Naive thymus-derived CD4-positive, alpha-beta T cell (primary cell): ENCODE measurements around the gene UCP3. TPM values are rescaled to one million over a fixed set of nuclear protein-coding genes. Genes with fewer than 3 reads are reported as not detected.

Source experiments
- ATAC-seq: fragments of 150-1000 bp; cut with Tn5 transposase; 2 replicates; pipeline ENCODE4 v1.10.0; 2021; ENCODE audit warnings: mild to moderate bottlenecking, moderate library complexity
- CTCF ChIA-PET: fragments of 350-600 bp; sonication (Branson Sonifier 250); formaldehyde crosslinking; loops from one replicate; lab custom pipeline; 2021; ENCODE audit warnings: antibody characterized with exemption; lab: Charles Lee
- POLR2A ChIA-PET: fragments of 350-600 bp; sonication (Branson Sonifier 250); formaldehyde crosslinking; loops from one replicate; lab custom pipeline; 2021; ENCODE audit warnings: antibody characterized with exemption, inconsistent platforms; lab: Charles Lee
- DNase-seq, 9 donors: peaks; one replicate each; pipeline versions ENCODE4 v3.0.0 to v3.0.0-alpha.2; 2020 to 2022; ENCODE audit warnings: mixed read lengths in 1 of 9
- H3K27ac ChIP-seq: one replicate; pipeline ENCODE4 v1.7.0; 2013; ENCODE audit warnings: mild to moderate bottlenecking, low read depth, low read length, moderate library complexity
- H3K27me3 ChIP-seq, 2 donors: one replicate each; pipeline ENCODE4 v1.7.0; 2013; ENCODE audit warnings: low read length in 2 of 2, mild to moderate bottlenecking in 2 of 2, moderate library complexity in 2 of 2; ENCODE audit not compliant: control insufficient read depth in 2 of 2, insufficient read depth in 2 of 2
- H3K36me3 ChIP-seq, 3 experiments: 1 replicate in 2 of 3; 2 replicates in 1 of 3; pipeline ENCODE4 v1.7.0; 2013; ENCODE audit warnings: low read length in 3 of 3, mild to moderate bottlenecking in 3 of 3, moderate library complexity in 1 of 3; ENCODE audit not compliant: insufficient read depth in 3 of 3, control insufficient read depth in 2 of 3
- H3K4me1 ChIP-seq, 2 donors: one replicate each; pipeline ENCODE4 v1.7.0; 2013; ENCODE audit warnings: low read length in 2 of 2, mild to moderate bottlenecking in 2 of 2, moderate library complexity in 1 of 2; ENCODE audit not compliant: control insufficient read depth in 2 of 2, insufficient read depth in 2 of 2
- H3K4me3 ChIP-seq: 2 replicates; pipeline ENCODE4 v1.7.0; 2013; ENCODE audit warnings: mild to moderate bottlenecking, low read length
- H3K9me3 ChIP-seq, 3 experiments: 1 replicate in 2 of 3; 2 replicates in 1 of 3; pipeline ENCODE4 v1.7.0; 2013; ENCODE audit warnings: low read length in 3 of 3; ENCODE audit not compliant: control insufficient read depth in 2 of 3
- H3K27ac Mint-ChIP-seq, 9 donors: one replicate each; pipeline ENCODE4 v1.8.0; 2020 to 2022; ENCODE audit warnings: mixed read lengths in 9 of 9, mild to moderate bottlenecking in 8 of 9, moderate library complexity in 5 of 9, inconsistent platforms in 2 of 9
- H3K27me3 Mint-ChIP-seq, 5 donors: one replicate each; pipeline ENCODE4 v1.8.0; 2021 to 2022; ENCODE audit warnings: mixed read lengths in 5 of 5, mild to moderate bottlenecking in 1 of 5
- H3K36me3 Mint-ChIP-seq, 5 donors: one replicate each; pipeline ENCODE4 v1.8.0; 2020 to 2022; ENCODE audit warnings: mixed read lengths in 5 of 5, mild to moderate bottlenecking in 3 of 5, inconsistent platforms in 1 of 5
- H3K4me1 Mint-ChIP-seq, 7 donors: one replicate each; pipeline ENCODE4 v1.8.0; 2020 to 2022; ENCODE audit warnings: mixed read lengths in 7 of 7, mild to moderate bottlenecking in 3 of 7, inconsistent platforms in 1 of 7
- H3K4me3 Mint-ChIP-seq, 10 donors: one replicate each; pipeline ENCODE4 v1.8.0; 2020 to 2022; ENCODE audit warnings: mild to moderate bottlenecking in 10 of 10, mixed read lengths in 10 of 10, moderate library complexity in 6 of 10, inconsistent platforms in 2 of 10
- H3K9me3 Mint-ChIP-seq, 11 donors: one replicate each; pipeline ENCODE4 v1.8.0; 2020 to 2022; ENCODE audit warnings: mixed read lengths in 11 of 11, mild to moderate bottlenecking in 4 of 11, inconsistent platforms in 1 of 11, moderate library complexity in 1 of 11
- intact Hi-C, 2 donors: fragments of 100-400 bp; cut with micrococcal nuclease; formaldehyde crosslinking; loops; one replicate each; pipeline ENCODE4 v1.15.1; 2023
- polyA plus RNA-seq, 2 donors: library from polyadenylated mRNA; unstranded; fragments of 300-500 nt; fragmentation: Illumina TruSeq; gene quantifications; one replicate each; pipeline ENCODE4 v1.2.3, GENCODE V29; 2021
- total RNA-seq, 6 experiments: library from RNA in 5 of 6; stranded (reverse) in 5 of 6; gene quantifications; 1 replicate in 5 of 6; 2 replicates in 1 of 6; pipeline ENCODE4 v1.2.3 and lab custom pipeline; 2021 to 2026

UCP3 gene
- total and polyA plus RNA-seq, 7 experiments from 2014 or later: 0.41 to 10.5 (median 6.1) TPM

DNA sequence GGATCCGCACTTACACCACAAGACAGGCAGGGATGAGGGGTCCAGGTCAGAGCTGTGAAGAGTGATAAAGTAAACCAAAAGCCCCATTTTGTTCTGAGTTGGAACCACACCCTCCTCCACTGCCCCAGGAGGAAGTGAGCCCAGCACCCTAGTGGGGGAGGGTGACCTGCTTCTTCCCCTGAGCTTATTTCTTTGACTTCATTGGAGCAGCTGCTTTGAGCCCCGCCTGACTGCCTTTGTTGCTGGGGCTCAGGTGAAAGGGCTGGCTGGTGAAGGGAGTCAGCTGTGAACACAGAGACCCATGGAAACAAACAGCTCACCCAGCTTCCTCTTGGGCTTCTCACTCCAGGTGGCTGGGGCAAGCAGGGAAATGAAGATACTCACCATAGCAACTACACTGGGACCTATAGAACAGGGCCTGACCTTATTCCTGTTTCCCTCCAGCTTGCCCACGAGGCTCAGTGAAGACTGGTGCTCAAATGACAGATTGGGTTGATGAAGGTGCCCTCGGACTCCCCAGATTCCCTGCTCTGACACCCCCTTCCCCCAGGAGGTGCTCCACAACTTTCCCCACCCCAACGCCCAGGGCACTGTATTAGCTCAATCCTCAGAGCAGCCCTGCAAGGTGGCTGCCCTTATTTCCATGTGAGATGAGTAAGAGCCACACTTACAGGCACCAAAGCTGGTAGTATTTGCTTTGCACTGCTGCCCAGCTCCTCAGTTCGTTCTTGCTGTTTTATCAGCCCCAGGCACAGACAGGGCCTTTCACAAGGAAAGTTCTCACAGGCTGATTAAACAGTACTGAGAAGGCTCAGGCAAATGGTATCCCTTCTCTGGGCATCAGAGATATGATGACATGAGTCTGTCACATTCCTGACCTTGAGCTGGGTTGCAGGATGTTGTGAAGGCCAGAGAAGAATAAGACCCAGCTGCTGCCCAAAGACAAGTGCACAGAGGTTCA, 28.6 kb downstream of the UCP3 start:
- Histone ChIP-seq H3K4me1 (peaks cover 50 to 52% of the 10 kb centered on the region in 2 donors), H3K9me3 (no peaks in the 10 kb centered on the region), H3K4me3 (peak overlapping the region; percentile 93), H3K36me3 (peaks cover 28 to 63% (median 40%) of the 10 kb centered on the region in 3 experiments), H3K27ac (peak overlapping the region; percentile 96), H3K27me3 (no peaks in the 10 kb centered on the region)
- H3K4me1 Mint-ChIP-seq: peaks cover 50 to 78% (median 65%) of the 10 kb centered on the region in 7 donors
- peaks cover 0 to 3% (median 0%) of the 10 kb centered on the region in 11 donors for H3K9me3 Mint-ChIP-seq
- intact Hi-C loops: loop anchor here (1.0 to 10.0 kb wide), 11 partner anchors 15 to 612 kb away; partner anchors contain the start of genes LIPT2 (in 2 of the 2), C2CD3 (in 1 of the 2), COA4 (in 1 of the 2) and PAAF1 (in 1 of the 2)
- H3K27me3 Mint-ChIP-seq: no peaks in the 10 kb centered on the region
- ATAC-seq (peak; percentile 64), DNase-seq (peak; percentile 55 to 94 (median 91))
- peak overlapping the region; percentile 98 to 100 (median 99) for H3K27ac Mint-ChIP-seq
- ChIA-PET POLR2A (interaction anchor here (0.6 to 31.1 kb wide), 16 partner anchors 5 to 1596 kb away, joined by 3 to 1403 read pairs (median 4); partner anchors contain the start of genes C2CD3, UCP2 and UCP3), CTCF (interaction anchor here (0.9 to 4.6 kb wide), 17 partner anchors 9 to 110 kb away, joined by 3 to 24 read pairs (median 6); no protein-coding TSS in a partner anchor)
- H3K36me3 Mint-ChIP-seq: peaks cover 30 to 68% (median 56%) of the 10 kb centered on the region in 5 donors
- peak overlapping the region; percentile 93 to 100 (median 99) for H3K4me3 Mint-ChIP-seq

- no peak for DNase-seq
- peak overlapping the region; percentile 96 for H3K27ac ChIP-seq
- no peak for ATAC-seq
- no peaks in the 10 kb centered on the region for H3K9me3 ChIP-seq
- peaks cover 60 to 61% of the 10 kb centered on the region in 2 donors for H3K4me1 ChIP-seq
- H3K27me3 ChIP-seq: no peaks in the 10 kb centered on the region
- peak overlapping the region; percentile 71 to 100 (median 99) for H3K27ac Mint-ChIP-seq
- peaks cover 60 to 84% (median 70%) of the 10 kb centered on the region in 7 donors for H3K4me1 Mint-ChIP-seq
- peaks cover 0 to 3% (median 0%) of the 10 kb centered on the region in 11 donors for H3K9me3 Mint-ChIP-seq
- ChIA-PET CTCF (interaction anchor here (1.9 to 4.6 kb wide), 3 partner anchors 14 to 55 kb away, joined by 4 to 21 read pairs (median 16); no protein-coding TSS in a partner anchor), POLR2A (interaction anchor here (1.0 to 31.1 kb wide), 6 partner anchors 3 to 515 kb away, joined by 3 to 1403 read pairs (median 120); partner anchors contain the start of genes LIPT2, UCP2 and UCP3)
- H3K36me3 ChIP-seq: peaks cover 33 to 76% (median 40%) of the 10 kb centered on the region in 3 experiments
- H3K27me3 Mint-ChIP-seq: no peaks in the 10 kb centered on the region
- intact Hi-C loops: no loop called here
- peaks cover 31 to 82% (median 69%) of the 10 kb centered on the region in 5 donors for H3K36me3 Mint-ChIP-seq
- peak overlapping the region; percentile 93 for H3K4me3 ChIP-seq
- H3K4me3 Mint-ChIP-seq: peak overlapping the region; percentile 78 to 100 (median 98)
Measured at GRCh38 chr11:73978576-73979086, 30.3 kb downstream of the UCP3 start.

DNA sequence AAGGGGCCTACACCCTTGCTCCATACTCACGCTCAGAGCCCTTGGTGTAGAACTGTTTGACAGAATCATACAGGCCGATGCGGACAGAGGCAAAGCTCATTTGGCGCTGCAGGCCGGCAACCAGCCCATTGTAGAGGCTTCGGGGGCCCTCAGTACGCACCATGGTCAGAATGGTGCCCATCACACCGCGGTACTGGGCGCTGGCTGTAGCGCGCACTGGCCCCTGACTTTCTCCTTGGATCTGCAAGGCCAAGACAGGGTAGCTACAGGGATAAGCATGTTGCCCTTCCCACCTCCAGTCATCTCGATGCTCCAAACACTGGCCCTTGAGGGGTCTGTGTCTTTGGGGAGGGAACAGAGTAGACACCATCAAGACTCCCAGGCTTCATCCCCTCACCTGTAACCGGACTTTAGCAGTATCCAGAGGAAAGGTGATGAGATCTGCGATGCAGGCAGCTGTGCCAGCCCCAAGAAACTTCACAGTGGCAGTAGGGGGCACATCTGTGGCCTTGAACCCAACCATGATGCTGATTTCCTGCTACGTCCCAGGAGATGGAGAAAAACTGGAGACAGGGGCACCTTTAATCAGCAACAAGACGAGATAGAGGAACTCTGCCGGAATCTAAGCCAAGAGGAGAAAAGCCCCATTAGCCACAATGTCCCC, 30.9 kb downstream of the UCP3 start:
- H3K27ac Mint-ChIP-seq: peak overlapping the region; percentile 71 to 100 (median 99)
- DNase-seq (no peak), ATAC-seq (no peak)
- intact Hi-C loops: no loop called here
- peaks cover 33 to 76% (median 40%) of the 10 kb centered on the region in 3 experiments for H3K36me3 ChIP-seq
- H3K9me3 Mint-ChIP-seq: peaks cover 0 to 3% (median 0%) of the 10 kb centered on the region in 11 donors
- H3K9me3 ChIP-seq: no peaks in the 10 kb centered on the region
- ChIA-PET POLR2A (interaction anchor here (0.5 to 31.1 kb wide), 5 partner anchors 3 to 516 kb away, joined by 3 to 1403 read pairs (median 237); partner anchors contain the start of genes LIPT2, UCP2 and UCP3), CTCF (interaction anchor here (1.9 to 4.6 kb wide), 2 partner anchors 34 to 55 kb away, joined by 4 to 21 read pairs; no protein-coding TSS in a partner anchor)
- peaks cover 31 to 82% (median 69%) of the 10 kb centered on the region in 5 donors for H3K36me3 Mint-ChIP-seq
- peaks cover 63 to 84% (median 72%) of the 10 kb centered on the region in 7 donors for H3K4me1 Mint-ChIP-seq
- H3K4me3 ChIP-seq: peak overlapping the region; percentile 93
- peak overlapping the region; percentile 96 for H3K27ac ChIP-seq
- no peaks in the 10 kb centered on the region for H3K27me3 ChIP-seq
- H3K27me3 Mint-ChIP-seq: no peaks in the 10 kb centered on the region
- H3K4me1 ChIP-seq: peaks cover 64% of the 10 kb centered on the region in 2 donors
- peak overlapping the region; percentile 78 to 100 (median 98) for H3K4me3 Mint-ChIP-seq

DNA sequence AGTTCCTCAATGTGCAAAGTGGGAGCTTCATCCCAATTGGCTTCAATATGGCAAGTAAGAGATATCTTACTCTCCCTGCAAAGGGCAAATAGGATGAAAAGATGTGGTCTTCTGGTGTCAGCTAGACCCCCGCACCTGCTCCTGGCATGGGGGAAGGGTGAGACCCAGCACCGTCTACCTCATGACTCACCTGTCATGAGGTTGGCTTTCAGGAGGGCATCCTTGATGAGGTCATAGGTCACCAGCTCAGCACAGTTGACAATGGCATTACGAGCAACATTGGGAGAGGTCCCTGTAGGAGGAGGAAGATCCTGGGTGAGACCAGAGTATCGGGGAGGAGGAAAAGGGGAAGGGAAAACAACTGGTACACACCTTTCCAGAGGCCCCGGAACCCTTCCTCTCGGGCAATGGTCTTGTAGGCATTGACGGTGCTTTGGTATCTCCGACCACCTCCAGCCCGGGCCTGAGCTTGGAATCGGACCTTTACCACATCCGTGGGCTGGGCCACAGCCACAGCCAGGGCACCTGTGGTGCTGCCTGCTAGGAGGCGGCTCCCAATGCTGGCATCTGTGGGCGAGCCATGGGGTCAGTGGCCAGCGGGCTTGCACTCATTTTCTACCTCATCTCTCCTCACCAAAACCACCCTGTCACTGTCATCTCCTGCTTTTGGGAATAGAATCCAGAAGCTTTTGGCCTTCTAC, 32.3 kb downstream of the UCP3 start:
- Mint-ChIP-seq H3K4me1 (peaks cover 66 to 98% (median 85%) of the 10 kb centered on the region in 7 donors), H3K36me3 (peaks cover 24 to 76% (median 64%) of the 10 kb centered on the region in 5 donors), H3K27ac (peak overlapping the region; percentile 71 to 100 (median 98)), H3K9me3 (peaks cover 0 to 1% (median 0%) of the 10 kb centered on the region in 11 donors), H3K27me3 (no peaks in the 10 kb centered on the region), H3K4me3 (peak overlapping the region; percentile 49 to 100 (median 74))
- intact Hi-C loops: no loop called here
- H3K27me3 ChIP-seq: no peaks in the 10 kb centered on the region
- peaks cover 33 to 66% (median 40%) of the 10 kb centered on the region in 3 experiments for H3K36me3 ChIP-seq
- no peak overlapping the region for H3K4me3 ChIP-seq
- H3K27ac ChIP-seq: peak overlapping the region; percentile 96
- DNase-seq: no peak
- H3K9me3 ChIP-seq: no peaks in the 10 kb centered on the region
- POLR2A ChIA-PET: interaction anchor here (1.2 to 31.1 kb wide), 4 partner anchors 1 to 56 kb away, joined by 3 to 1403 read pairs (median 820); partner anchors contain the start of genes UCP2 and UCP3
- H3K4me1 ChIP-seq: peaks cover 76 to 78% of the 10 kb centered on the region in 2 donors
- CTCF ChIA-PET: no interaction called here
- no peak for ATAC-seq

GRCh38 chr11:73975479-73975757, 33.5 kb downstream of the UCP3 start:
- no peaks in the 10 kb centered on the region for H3K27me3 ChIP-seq
- ChIA-PET POLR2A (interaction anchor here (1.3 to 31.1 kb wide), 5 partner anchors 0 to 196 kb away, joined by 3 to 1403 read pairs (median 237); partner anchors contain the start of genes PPME1, UCP2 and UCP3), CTCF (no interaction called here)
- H3K4me1 Mint-ChIP-seq: peaks cover 71 to 98% (median 82%) of the 10 kb centered on the region in 7 donors
- H3K4me3 ChIP-seq: no peak overlapping the region
- no peaks in the 10 kb centered on the region for H3K27me3 Mint-ChIP-seq
- H3K4me1 ChIP-seq: peaks cover 84 to 88% of the 10 kb centered on the region in 2 donors
- peaks cover 0 to 1% (median 0%) of the 10 kb centered on the region in 11 donors for H3K9me3 Mint-ChIP-seq
- H3K36me3 Mint-ChIP-seq: peaks cover 16 to 64% (median 53%) of the 10 kb centered on the region in 5 donors
- DNase-seq: no peak
- H3K27ac ChIP-seq: peak overlapping the region; percentile 59
- H3K27ac Mint-ChIP-seq: peak overlapping the region; percentile 71 to 100 (median 98)
- H3K9me3 ChIP-seq: no peaks in the 10 kb centered on the region
- peaks cover 33 to 54% (median 35%) of the 10 kb centered on the region in 3 experiments for H3K36me3 ChIP-seq
- no peak for ATAC-seq
- peak overlapping the region; percentile 10 to 96 (median 72) for H3K4me3 Mint-ChIP-seq
- intact Hi-C loops: loop anchor here in 1 of 2 donors (2.0 kb wide), 2 partner anchors 29 to 195 kb away; partner anchors contain the start of genes C2CD3 and PPME1
